ENCODE data around the gene GPX4. TPM values are rescaled to one million over a fixed set of nuclear protein-coding genes. Genes with fewer than 3 reads are reported as not detected.

The GPX4 gene
- total and polyA plus RNA-seq, 7 donors: 269 to 662 (median 398) TPM

- peaks cover 0 to 21% (median 17%) of the 10 kb centered on the region in 4 donors for H3K4me1 ChIP-seq
- intact Hi-C loops (cut with DNase I): no loop called here
These were observed 13.9 kb upstream of the GPX4 start for GRCh38 chr19:1089891-1090290.

GRCh38 chr19:1090731-1091543 lies 12.9 kb upstream of the GPX4 start:
- TF ChIP-seq POLR2AphosphoS5 (IDR thresholded peaks at IDR 0.05) (no peak), POLR2A (IDR thresholded peaks at IDR 0.05) (no peak), CTCF (IDR thresholded peaks at IDR 0.05) (no peak), EP300 (IDR thresholded peaks at IDR 0.05) (no peak)
- H3K36me3 ChIP-seq: peaks cover 15 to 55% (median 30%) of the 10 kb centered on the region in 4 donors
- no peak for DNase-seq
- no peak overlapping the region for H3K4me3 ChIP-seq
- H3K27me3 ChIP-seq: no peaks in the 10 kb centered on the region
- no peak overlapping the region for H3K27ac ChIP-seq
- 92% methylated on average over 38 of the region's 38 CpGs for WGBS, 2 donors
- H3K4me1 ChIP-seq: peaks cover 0 to 26% (median 22%) of the 10 kb centered on the region in 4 donors
- intact Hi-C loops (cut with DNase I): no loop called here
- no peaks in the 10 kb centered on the region for H3K9me3 ChIP-seq

More at GRCh38 chr19:1089891-1090290, 13.9 kb upstream of the GPX4 start:
- Histone ChIP-seq H3K9me3 (no peaks in the 10 kb centered on the region), H3K4me3 (no peak overlapping the region), H3K27ac (no peak overlapping the region), H3K36me3 (peaks cover 15 to 55% (median 30%) of the 10 kb centered on the region in 4 donors), H3K27me3 (no peaks in the 10 kb centered on the region)
- 70 to 82% methylated on average over 22 of the region's 22 CpGs for WGBS, 2 donors
- TF ChIP-seq EP300 (IDR thresholded peaks at IDR 0.05) (no peak), CTCF (IDR thresholded peaks at IDR 0.05) (no peak), POLR2AphosphoS5 (IDR thresholded peaks at IDR 0.05) (no peak), POLR2A (IDR thresholded peaks at IDR 0.05) (no peak)
- no peak for DNase-seq

- no peak for DNase-seq
- H3K27ac ChIP-seq: no peak overlapping the region
- H3K4me3 ChIP-seq: no peak overlapping the region
- H3K36me3 ChIP-seq: peaks cover 15 to 55% (median 30%) of the 10 kb centered on the region in 4 donors
- H3K9me3 ChIP-seq: no peaks in the 10 kb centered on the region
- H3K4me1 ChIP-seq: peaks cover 0 to 27% (median 22%) of the 10 kb centered on the region in 4 donors
- TF ChIP-seq EP300 (IDR thresholded peaks at IDR 0.05) (no peak), POLR2AphosphoS5 (IDR thresholded peaks at IDR 0.05) (no peak), POLR2A (IDR thresholded peaks at IDR 0.05) (no peak), CTCF (IDR thresholded peaks at IDR 0.05) (no peak)
- intact Hi-C loops (cut with DNase I): no loop called here
- H3K27me3 ChIP-seq: no peaks in the 10 kb centered on the region
- 87 to 92% methylated on average over 27 of the region's 27 CpGs for WGBS, 2 donors
These were observed 12.1 kb upstream of the GPX4 start for GRCh38 chr19:1091544-1092175.

GRCh38 chr19:1093330-1093729 lies 10.5 kb upstream of the GPX4 start:
- no peaks in the 10 kb centered on the region for H3K27me3 ChIP-seq
- intact Hi-C loops (cut with DNase I): no loop called here
- H3K4me3 ChIP-seq: peak overlapping the region in 1 of 4 donors; percentile 96
- peaks cover 0 to 26% (median 23%) of the 10 kb centered on the region in 4 donors for H3K4me1 ChIP-seq
- no peak for DNase-seq
- no peak overlapping the region for H3K27ac ChIP-seq
- peaks cover 15 to 46% (median 24%) of the 10 kb centered on the region in 4 donors for H3K36me3 ChIP-seq
- 87 to 90% methylated on average over 15 of the region's 15 CpGs for WGBS, 2 donors
- no peaks in the 10 kb centered on the region for H3K9me3 ChIP-seq
- TF ChIP-seq POLR2A (IDR thresholded peaks at IDR 0.05) (no peak), EP300 (IDR thresholded peaks at IDR 0.05) (no peak)
